Progenitor cell of endocrine pancreas (in vitro differentiated cells): ENCODE results near the gene SLC35E2B. TPM values are rescaled to one million over a fixed set of nuclear protein-coding genes. Genes with fewer than 3 reads are reported as not detected.
A peak's percentile ranks its signal among the peaks of the same experiment; 100 is the strongest.
"Not testable (repeated sequence)": the region's sequence is repeated elsewhere in the genome, so short reads cannot be mapped to it uniquely, and the experiment has no call there.

Experiments
- DNase-seq: peaks from one replicate; pipeline ENCODE4 v3.0.0; 2021; ENCODE audit warnings: low spot score; ENCODE audit not compliant: unreplicated experiment
- H3K27ac Mint-ChIP-seq: 2 replicates; pipeline ENCODE4 v1.8.0; 2021; ENCODE audit warnings: mild to moderate bottlenecking, moderate library complexity, mixed read lengths
- H3K27me3 Mint-ChIP-seq: 2 replicates; pipeline ENCODE4 v1.8.0; 2021; ENCODE audit warnings: mixed read lengths
- H3K36me3 Mint-ChIP-seq: 2 replicates; pipeline ENCODE4 v1.8.0; 2022; ENCODE audit warnings: mixed read lengths; ENCODE audit not compliant: insufficient read depth
- H3K4me1 Mint-ChIP-seq: 2 replicates; pipeline ENCODE4 v1.8.0; 2021; ENCODE audit warnings: low read depth, mixed read lengths
- H3K4me3 Mint-ChIP-seq: 2 replicates; pipeline ENCODE4 v1.8.0; 2021; ENCODE audit warnings: low read depth, mild to moderate bottlenecking, moderate library complexity, mixed read lengths
- H3K9me3 Mint-ChIP-seq: 2 replicates; pipeline ENCODE4 v1.8.0; 2021; ENCODE audit warnings: low read depth, mixed read lengths
- total RNA-seq: library from RNA; stranded (reverse); gene quantifications from 2 replicates; pipeline ENCODE4 v1.2.1, GENCODE V29; 2021
- TF ChIP-seq, protein P1 (sequence below): fragments of 200-600 bp; sonication (generic); IDR thresholded peaks from one replicate; pipeline ENCODE4 v1.5.0; 2021; ENCODE audit warnings: antibody characterized with exemption, mild to moderate bottlenecking; ENCODE audit not compliant: unreplicated experiment

The SLC35E2B gene
- total RNA-seq, 1 donor from 2014 or later = 123 TPM

DNA sequence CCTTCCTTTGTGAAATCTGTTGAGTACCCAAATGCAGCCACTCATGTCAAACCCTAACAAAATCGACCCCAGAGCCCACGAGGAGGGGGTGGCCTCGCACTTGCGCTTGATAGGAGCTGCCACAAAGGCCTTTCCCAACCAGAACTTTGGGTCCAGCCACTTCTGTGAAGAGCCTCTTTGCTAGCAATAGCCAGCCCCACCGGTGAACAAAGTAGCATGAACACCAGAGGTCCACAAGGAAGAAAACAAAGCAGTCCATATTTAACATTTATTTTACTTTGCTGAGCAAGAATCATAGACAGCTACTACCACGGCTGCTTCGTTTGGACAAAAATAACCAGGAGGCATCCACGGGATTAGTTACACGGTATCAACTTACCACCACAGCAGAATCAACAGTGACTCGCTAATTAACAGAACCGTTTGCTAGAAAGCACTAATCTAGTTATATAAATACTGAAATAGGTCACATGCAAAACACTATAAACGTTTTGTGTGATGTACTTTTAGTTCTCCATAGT, 34.6 kb upstream of the SLC35E2B start:
- not testable (repeated sequence) for H3K4me3 Mint-ChIP-seq, H3K27me3 Mint-ChIP-seq, H3K36me3 Mint-ChIP-seq, H3K4me1 Mint-ChIP-seq, DNase-seq, H3K9me3 Mint-ChIP-seq
- peak overlapping the region; percentile 52 for H3K27ac Mint-ChIP-seq

DNA sequence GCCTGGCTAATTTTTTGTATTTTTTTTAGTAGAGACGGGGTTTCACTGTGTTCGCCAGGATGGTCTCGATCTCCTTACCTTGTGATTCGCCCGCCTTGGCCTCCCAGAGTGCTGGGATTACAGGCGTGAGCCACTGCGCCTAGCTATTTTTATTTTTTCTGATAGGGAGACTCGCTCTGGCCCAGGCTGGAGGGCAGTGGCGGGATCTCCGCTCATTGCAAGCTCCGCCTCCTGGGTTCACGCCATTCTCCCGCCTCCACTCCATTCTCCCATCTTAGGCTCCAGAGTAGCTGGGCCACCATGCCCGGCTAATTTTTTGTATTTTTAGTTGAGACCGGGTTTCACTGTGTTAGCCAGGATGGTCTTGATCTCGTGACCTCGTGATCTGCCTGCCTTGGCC, 33.5 kb upstream of the SLC35E2B start:
- Mint-ChIP-seq H3K4me3 (peak overlapping the region; percentile 16), H3K27ac (peak overlapping the region; percentile 84)
- DNase-seq, H3K36me3 Mint-ChIP-seq, H3K9me3 Mint-ChIP-seq, H3K27me3 Mint-ChIP-seq, H3K4me1 Mint-ChIP-seq: not testable (repeated sequence)

DNA sequence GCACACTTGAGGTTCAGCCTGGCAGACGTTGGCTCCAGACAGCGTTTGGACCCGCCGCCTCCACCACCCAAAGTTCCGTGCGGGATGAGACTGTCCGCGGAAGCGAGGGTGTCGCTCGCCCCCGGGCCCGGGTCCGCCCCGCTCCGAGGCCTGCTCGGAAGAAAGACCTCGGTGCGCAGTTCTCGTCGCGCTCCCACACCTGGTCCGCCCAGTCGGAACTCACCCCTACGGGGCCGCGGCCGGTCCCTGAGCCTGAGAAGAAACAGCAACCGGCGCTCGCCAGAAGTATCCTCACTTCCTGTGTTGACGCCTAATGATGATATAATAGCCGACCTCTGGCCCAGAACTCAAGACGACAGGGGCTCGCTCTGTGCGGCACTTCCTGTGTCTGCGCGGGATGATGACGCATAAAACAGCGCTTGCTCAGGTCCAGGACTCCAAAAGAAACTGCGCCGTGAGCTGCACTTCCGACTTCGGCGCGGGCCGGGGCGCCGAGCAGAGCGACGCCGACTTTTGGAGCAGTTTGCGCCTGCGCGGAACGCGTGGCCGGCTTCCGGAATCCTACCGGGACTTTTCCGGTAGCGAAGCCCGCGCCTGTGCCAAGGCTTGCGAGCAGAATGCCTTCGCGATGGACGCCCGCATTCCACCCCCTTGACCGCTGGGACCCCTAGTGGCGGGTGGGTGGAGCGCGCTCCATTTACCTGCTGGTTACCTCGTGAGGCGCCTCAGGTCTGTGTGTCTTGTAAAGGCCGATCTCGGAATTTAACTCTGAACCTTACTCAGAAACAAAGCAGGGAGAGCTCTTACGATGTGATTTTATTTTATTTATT, 31.7 kb upstream of the SLC35E2B start, which contains the start of gene CDK11A:
Gene CDK11A (minus strand): TSS at position 323 of the 830 bp plus-strand sequence. CDS start 1,539 bp downstream, outside the sequence.
- TF ChIP-seq, protein P1, sequence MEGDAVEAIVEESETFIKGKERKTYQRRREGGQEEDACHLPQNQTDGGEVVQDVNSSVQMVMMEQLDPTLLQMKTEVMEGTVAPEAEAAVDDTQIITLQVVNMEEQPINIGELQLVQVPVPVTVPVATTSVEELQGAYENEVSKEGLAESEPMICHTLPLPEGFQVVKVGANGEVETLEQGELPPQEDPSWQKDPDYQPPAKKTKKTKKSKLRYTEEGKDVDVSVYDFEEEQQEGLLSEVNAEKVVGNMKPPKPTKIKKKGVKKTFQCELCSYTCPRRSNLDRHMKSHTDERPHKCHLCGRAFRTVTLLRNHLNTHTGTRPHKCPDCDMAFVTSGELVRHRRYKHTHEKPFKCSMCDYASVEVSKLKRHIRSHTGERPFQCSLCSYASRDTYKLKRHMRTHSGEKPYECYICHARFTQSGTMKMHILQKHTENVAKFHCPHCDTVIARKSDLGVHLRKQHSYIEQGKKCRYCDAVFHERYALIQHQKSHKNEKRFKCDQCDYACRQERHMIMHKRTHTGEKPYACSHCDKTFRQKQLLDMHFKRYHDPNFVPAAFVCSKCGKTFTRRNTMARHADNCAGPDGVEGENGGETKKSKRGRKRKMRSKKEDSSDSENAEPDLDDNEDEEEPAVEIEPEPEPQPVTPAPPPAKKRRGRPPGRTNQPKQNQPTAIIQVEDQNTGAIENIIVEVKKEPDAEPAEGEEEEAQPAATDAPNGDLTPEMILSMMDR = peak; percentile 52
- peak; percentile 88 for DNase-seq
- H3K4me3 Mint-ChIP-seq = peak within 1 kb of the TSS; percentile 92
- H3K27ac Mint-ChIP-seq = peak within 1 kb of the TSS; percentile 99
- not testable (repeated sequence) for H3K4me1 Mint-ChIP-seq, H3K27me3 Mint-ChIP-seq, H3K36me3 Mint-ChIP-seq, H3K9me3 Mint-ChIP-seq

DNA sequence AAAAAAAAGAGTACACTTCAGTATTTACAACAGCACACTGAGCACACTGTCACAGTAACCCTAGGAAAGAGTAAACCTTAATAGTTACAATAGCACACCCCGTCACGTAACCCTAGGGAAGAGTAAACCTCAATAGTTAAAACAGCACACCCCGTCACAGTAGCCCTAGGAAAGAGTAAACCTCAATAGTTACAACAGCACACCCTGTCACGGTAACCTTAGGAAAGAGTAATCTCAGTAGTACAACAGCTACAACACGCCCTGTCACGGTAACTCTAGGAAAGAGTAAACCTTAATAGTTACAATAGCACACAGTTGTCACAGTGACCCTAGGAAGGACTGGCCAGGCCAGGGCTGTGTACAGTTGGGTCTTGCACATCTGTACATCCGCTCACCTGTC, 28.6 kb upstream of the SLC35E2B start:
- Mint-ChIP-seq H3K36me3 (peaks cover 10% of the 10 kb centered on the region), H3K27ac (no peak overlapping the region), H3K4me1 (peaks cover 1% of the 10 kb centered on the region), H3K27me3 (no peaks in the 10 kb centered on the region), H3K4me3 (peak overlapping the region; percentile 7), H3K9me3 (no peaks in the 10 kb centered on the region)
- TF ChIP-seq, protein P1 = no peak
- no peak for DNase-seq

DNA sequence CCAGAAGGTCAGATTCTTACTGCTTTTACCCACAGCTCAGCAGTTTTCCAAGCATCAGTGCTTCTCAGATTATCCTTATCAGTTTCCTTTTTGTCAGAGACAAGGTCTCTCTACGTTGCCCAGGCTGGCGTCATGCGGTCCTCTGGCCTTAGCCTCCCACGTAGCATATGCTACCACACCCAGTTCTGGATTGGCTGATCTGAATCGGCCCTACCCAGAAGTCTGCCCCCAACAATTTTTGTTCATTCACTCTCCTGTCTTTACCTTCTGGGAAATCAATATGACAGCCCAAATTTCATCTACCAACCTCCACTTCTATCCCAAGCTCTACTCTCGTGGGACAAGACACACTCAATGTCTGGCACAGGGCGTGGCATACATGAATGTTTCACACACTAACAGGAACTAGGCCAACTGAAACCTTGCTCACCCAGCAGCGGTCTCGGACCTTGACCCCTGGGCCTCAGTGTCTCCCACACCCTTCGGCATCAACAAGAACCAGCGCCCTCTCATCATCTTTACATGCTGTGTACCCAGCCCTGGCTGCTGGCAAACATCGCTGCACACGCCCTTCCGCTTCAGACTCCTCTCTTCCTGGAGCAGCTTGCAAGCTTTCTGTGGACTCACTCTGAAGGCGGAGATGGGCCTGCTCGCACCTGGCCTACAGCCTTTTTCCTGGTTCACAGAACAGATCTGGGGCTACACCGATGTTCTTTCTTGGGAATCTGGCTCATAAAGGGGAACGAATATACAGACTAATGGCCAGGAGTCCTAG, 22.7 kb upstream of the SLC35E2B start:
- H3K9me3 Mint-ChIP-seq, H3K36me3 Mint-ChIP-seq, H3K27me3 Mint-ChIP-seq, DNase-seq, H3K27ac Mint-ChIP-seq, H3K4me3 Mint-ChIP-seq, H3K4me1 Mint-ChIP-seq: not testable (repeated sequence)

DNA sequence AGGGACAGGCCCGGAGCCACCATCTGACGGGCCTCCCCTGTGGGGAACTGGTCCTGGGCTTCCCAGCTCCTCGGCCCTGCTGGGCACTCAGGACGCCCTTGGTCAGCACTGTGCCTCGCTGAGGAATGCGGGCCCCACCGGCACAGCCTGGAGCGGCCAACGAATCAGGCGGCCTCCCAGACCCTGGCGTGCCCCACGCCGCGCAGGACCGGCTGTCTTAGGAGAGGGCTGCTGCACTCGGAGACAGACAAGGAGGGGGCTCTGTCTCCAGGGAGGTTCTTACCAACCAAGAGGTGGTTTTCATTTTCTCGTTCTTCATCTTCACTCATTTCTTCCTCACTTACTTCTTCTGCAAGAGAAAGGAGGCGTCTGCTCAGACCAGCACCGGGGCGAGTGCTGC, 15.3 kb upstream of the SLC35E2B start:
- H3K27ac Mint-ChIP-seq, DNase-seq, H3K27me3 Mint-ChIP-seq, H3K4me1 Mint-ChIP-seq, H3K9me3 Mint-ChIP-seq, H3K4me3 Mint-ChIP-seq, H3K36me3 Mint-ChIP-seq: not testable (repeated sequence)

DNA sequence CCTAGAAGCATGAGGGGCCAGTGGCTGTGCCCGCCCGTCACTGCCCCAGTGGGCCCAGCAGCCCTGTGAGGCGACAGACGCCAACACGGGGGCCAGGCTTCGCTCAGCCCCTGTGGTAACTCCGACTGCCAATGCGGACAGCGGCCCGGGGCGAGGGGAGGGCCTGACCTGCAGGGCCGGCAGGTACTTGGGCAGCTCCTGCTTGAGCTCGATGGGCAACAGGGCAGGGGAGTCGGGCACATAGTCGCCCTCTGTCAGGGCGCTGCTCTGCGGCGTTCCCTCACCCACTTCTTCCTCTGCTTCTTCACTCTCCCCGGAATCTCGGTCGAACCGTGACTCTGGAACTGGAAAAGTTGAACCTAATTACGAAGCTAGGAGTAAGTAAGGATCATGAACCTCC, 14.6 kb upstream of the SLC35E2B start:
- H3K27ac Mint-ChIP-seq, H3K36me3 Mint-ChIP-seq, DNase-seq, H3K9me3 Mint-ChIP-seq, H3K4me3 Mint-ChIP-seq, H3K27me3 Mint-ChIP-seq, H3K4me1 Mint-ChIP-seq: not testable (repeated sequence)

DNA sequence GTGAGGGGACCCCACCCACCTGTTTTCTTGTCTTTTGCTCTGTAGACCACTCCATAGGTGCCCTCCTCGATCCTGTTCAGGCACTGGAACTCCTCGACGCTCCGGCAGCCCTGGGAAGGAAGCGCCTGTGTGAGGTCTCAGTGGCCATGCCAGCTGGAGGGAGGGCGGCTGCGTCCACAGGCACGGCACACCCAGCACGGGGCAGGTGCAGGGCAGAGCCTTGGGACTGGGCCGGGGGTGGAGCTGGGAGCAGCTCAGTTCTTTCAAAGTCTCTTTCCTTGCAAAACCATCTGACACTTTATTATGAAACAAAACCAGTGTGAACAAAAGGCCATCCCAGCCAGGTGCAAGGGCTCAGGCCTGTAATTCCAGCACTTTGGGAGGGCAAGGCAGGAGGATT, 13.0 kb upstream of the SLC35E2B start:
- DNase-seq, H3K36me3 Mint-ChIP-seq, H3K27me3 Mint-ChIP-seq, H3K4me1 Mint-ChIP-seq, H3K4me3 Mint-ChIP-seq, H3K9me3 Mint-ChIP-seq, H3K27ac Mint-ChIP-seq: not testable (repeated sequence)

DNA sequence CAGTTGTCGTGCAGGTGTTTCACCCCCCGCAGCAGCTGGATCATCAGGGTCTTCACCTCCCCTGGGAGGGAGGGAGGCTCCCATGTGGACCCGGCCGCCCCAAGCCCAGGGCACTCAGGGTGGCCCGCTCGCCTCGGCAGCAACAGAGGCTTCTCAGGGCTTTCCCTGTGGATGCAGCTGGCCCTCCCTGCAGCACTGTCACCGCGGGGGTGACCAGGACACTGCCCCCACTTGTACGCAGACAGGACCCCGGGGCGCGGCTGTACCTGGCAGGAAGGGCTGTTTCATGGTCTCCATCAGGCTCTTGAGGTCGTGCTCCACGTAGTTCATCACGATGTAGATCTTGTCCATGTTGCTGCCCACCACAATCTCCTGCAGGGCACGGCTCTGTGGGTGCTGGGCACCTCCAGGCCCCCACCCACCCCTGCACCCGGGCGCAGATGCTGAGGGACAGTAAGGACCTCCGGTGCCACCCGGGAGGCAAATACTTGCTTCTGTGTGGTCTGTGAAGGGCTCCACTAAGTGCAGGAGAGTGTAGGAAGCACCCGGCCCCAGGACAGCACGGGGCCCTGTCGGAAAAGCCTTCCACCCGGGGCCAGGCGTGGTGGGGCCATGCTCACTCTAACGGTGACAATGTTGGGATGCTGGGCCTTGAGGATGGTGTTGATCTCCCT, 11.8 kb upstream of the SLC35E2B start:
- H3K27ac Mint-ChIP-seq, H3K4me3 Mint-ChIP-seq, H3K27me3 Mint-ChIP-seq, H3K4me1 Mint-ChIP-seq, DNase-seq, H3K36me3 Mint-ChIP-seq, H3K9me3 Mint-ChIP-seq: not testable (repeated sequence)
